Testis (tissue), 2 donors: ENCODE measurements around the gene AKR1C2.

ENCODE experiments used
- CTCF ChIP-seq, 3 experiments: fragments of 450-650 bp in 2 of 3; fragments of 200-600 bp in 1 of 3; sonication (generic) in 1 of 3; IDR thresholded peaks; one replicate each; pipeline ENCODE4 v1.5.1; 2016 to 2019; ENCODE audit warnings: antibody characterized with exemption in 3 of 3, mild to moderate bottlenecking in 2 of 3, moderate library complexity in 1 of 3
- POLR2A ChIP-seq: fragments of 450-650 bp; IDR thresholded peaks from one replicate; pipeline ENCODE4 v1.6.1; 2017; ENCODE audit warnings: antibody characterized with exemption, mild to moderate bottlenecking, moderate library complexity

DNA sequence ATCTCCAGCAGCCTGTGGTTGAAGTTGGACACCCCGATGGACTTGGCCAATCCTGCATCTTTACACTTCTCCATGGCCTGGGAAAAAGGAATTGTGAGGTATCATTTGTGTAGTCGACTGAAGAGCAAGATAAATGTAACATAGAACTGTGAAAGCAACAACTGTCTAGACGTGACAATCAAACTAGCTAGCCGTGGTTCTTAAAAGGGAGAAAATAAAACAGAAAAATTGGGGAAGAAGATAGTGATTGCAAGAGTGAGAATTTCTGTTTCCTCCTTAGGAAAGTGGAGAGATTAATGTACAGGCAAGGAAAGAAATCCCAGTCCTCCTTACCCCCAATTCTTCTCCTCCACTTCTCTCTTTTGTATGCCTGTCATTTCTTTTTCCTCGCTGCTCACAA is 5.0 kb downstream of the AKR1C2 start:
- no peak for TF ChIP-seq POLR2A
- TF ChIP-seq CTCF (IDR thresholded peaks at IDR 0.05), result no peak
